Activated CD4-positive, alpha-beta T cell treated with anti-CD3 and anti-CD28 coated beads, Interleukin-2, amount 10 ng/mL, durations not matched to agents 7 days and 5 days (primary cell): ENCODE results near the gene WWOX. TPM values are rescaled to one million over a fixed set of nuclear protein-coding genes. Genes with fewer than 3 reads are reported as not detected.

Source experiments
- CTCF ChIA-PET: fragments of 350-600 bp; sonication (Branson Sonifier 250); formaldehyde crosslinking; loops from one replicate; lab custom pipeline; 2021; ENCODE audit warnings: antibody characterized with exemption; lab: Charles Lee
- POLR2A ChIA-PET: fragments of 350-600 bp; sonication (Branson Sonifier 250); formaldehyde crosslinking; loops from one replicate; lab custom pipeline; 2021; ENCODE audit warnings: antibody characterized with exemption; lab: Charles Lee
- DNase-seq: peaks from one replicate; pipeline ENCODE4 v3.0.0-alpha.2; 2020
- H3K27ac Mint-ChIP-seq: one replicate; pipeline ENCODE4 v1.8.0; 2021; ENCODE audit warnings: mild to moderate bottlenecking, moderate library complexity, mixed read lengths
- H3K27me3 Mint-ChIP-seq: one replicate; pipeline ENCODE4 v1.8.0; 2021; ENCODE audit warnings: mixed read lengths
- H3K36me3 Mint-ChIP-seq: one replicate; pipeline ENCODE4 v1.8.0; 2021; ENCODE audit warnings: low read depth, mixed read lengths
- H3K4me1 Mint-ChIP-seq: one replicate; pipeline ENCODE4 v1.8.0; 2021; ENCODE audit warnings: mixed read lengths
- H3K4me3 Mint-ChIP-seq: one replicate; pipeline ENCODE4 v1.8.0; 2021; ENCODE audit warnings: mild to moderate bottlenecking, moderate library complexity, mixed read lengths
- H3K9me3 Mint-ChIP-seq: one replicate; pipeline ENCODE4 v1.8.0; 2021; ENCODE audit warnings: mixed read lengths
- total RNA-seq, 2 experiments: library from RNA; stranded (reverse); gene quantifications; one replicate each; pipeline ENCODE4 v1.2.3, GENCODE V29; 2021

The WWOX gene
- total RNA-seq, 2 experiments from 2014 or later = 22.2 to 28.9 TPM

GRCh38 chr16:78930561-78930960, 831.1 kb downstream of the WWOX start:
- CTCF ChIA-PET = interaction anchor here (0.6 to 1.0 kb wide), 2 partner anchors 69 to 70 kb away, joined by 3 to 5 read pairs; no protein-coding TSS in a partner anchor
- H3K4me3 Mint-ChIP-seq = no peak overlapping the region
- H3K27ac Mint-ChIP-seq = no peak overlapping the region
- no peaks in the 10 kb centered on the region for H3K27me3 Mint-ChIP-seq
- POLR2A ChIA-PET = no interaction called here
- peaks cover 11% of the 10 kb centered on the region for H3K9me3 Mint-ChIP-seq
- H3K36me3 Mint-ChIP-seq = no peaks in the 10 kb centered on the region
- no peaks in the 10 kb centered on the region for H3K4me1 Mint-ChIP-seq
- DNase-seq = no peak

- H3K36me3 Mint-ChIP-seq = no peaks in the 10 kb centered on the region
- H3K27me3 Mint-ChIP-seq = no peaks in the 10 kb centered on the region
- no peak for DNase-seq
- CTCF ChIA-PET = interaction anchor here (0.6 kb wide), 1 partner anchor 403 kb away, joined by 3 read pairs; no protein-coding TSS in a partner anchor
- no peaks in the 10 kb centered on the region for H3K4me1 Mint-ChIP-seq
- H3K4me3 Mint-ChIP-seq = no peak overlapping the region
- POLR2A ChIA-PET = no interaction called here
- peaks cover 7% of the 10 kb centered on the region for H3K9me3 Mint-ChIP-seq
- H3K27ac Mint-ChIP-seq = no peak overlapping the region
These were observed 831.8 kb downstream of the WWOX start for GRCh38 chr16:78931267-78931666.

GRCh38 chr16:78931678-78932077, 832.2 kb downstream of the WWOX start:
- DNase-seq = no peak
- CTCF ChIA-PET = interaction anchor here (0.6 kb wide), 1 partner anchor 403 kb away, joined by 3 read pairs; no protein-coding TSS in a partner anchor
- no peak overlapping the region for H3K4me3 Mint-ChIP-seq
- H3K27ac Mint-ChIP-seq = no peak overlapping the region
- peaks cover 7% of the 10 kb centered on the region for H3K9me3 Mint-ChIP-seq
- H3K36me3 Mint-ChIP-seq = no peaks in the 10 kb centered on the region
- no peaks in the 10 kb centered on the region for H3K27me3 Mint-ChIP-seq
- H3K4me1 Mint-ChIP-seq = no peaks in the 10 kb centered on the region
- POLR2A ChIA-PET = no interaction called here

GRCh38 chr16:78932355-78932943, 833.0 kb downstream of the WWOX start:
- POLR2A ChIA-PET = no interaction called here
- Mint-ChIP-seq H3K27me3 (no peaks in the 10 kb centered on the region), H3K4me1 (no peaks in the 10 kb centered on the region), H3K9me3 (peaks cover 7% of the 10 kb centered on the region), H3K36me3 (no peaks in the 10 kb centered on the region), H3K4me3 (no peak overlapping the region), H3K27ac (no peak overlapping the region)
- DNase-seq = no peak
- CTCF ChIA-PET = no interaction called here

- H3K4me1 Mint-ChIP-seq = no peaks in the 10 kb centered on the region
- no peak overlapping the region for H3K4me3 Mint-ChIP-seq
- ChIA-PET POLR2A (no interaction called here), CTCF (interaction anchor here (0.6 to 1.8 kb wide), 3 partner anchors 11 to 868 kb away, joined by 3 to 4 read pairs (median 3); no protein-coding TSS in a partner anchor)
- no peaks in the 10 kb centered on the region for H3K27me3 Mint-ChIP-seq
- no peaks in the 10 kb centered on the region for H3K36me3 Mint-ChIP-seq
- no peak for DNase-seq
- no peak overlapping the region for H3K27ac Mint-ChIP-seq
- H3K9me3 Mint-ChIP-seq = peaks cover 6% of the 10 kb centered on the region
These were observed 836.6 kb downstream of the WWOX start for GRCh38 chr16:78936060-78936459.

- ChIA-PET CTCF (no interaction called here), POLR2A (no interaction called here)
- no peak overlapping the region for H3K27ac Mint-ChIP-seq
- no peak for DNase-seq
- H3K27me3 Mint-ChIP-seq = no peaks in the 10 kb centered on the region
- peaks cover 4% of the 10 kb centered on the region for H3K9me3 Mint-ChIP-seq
- H3K36me3 Mint-ChIP-seq = no peaks in the 10 kb centered on the region
- no peaks in the 10 kb centered on the region for H3K4me1 Mint-ChIP-seq
- H3K4me3 Mint-ChIP-seq = no peak overlapping the region
These were observed 840.1 kb downstream of the WWOX start for GRCh38 chr16:78939597-78939996.

- CTCF ChIA-PET = no interaction called here
- Mint-ChIP-seq H3K27me3 (no peaks in the 10 kb centered on the region), H3K4me3 (no peak overlapping the region), H3K4me1 (no peaks in the 10 kb centered on the region), H3K36me3 (no peaks in the 10 kb centered on the region), H3K9me3 (no peaks in the 10 kb centered on the region), H3K27ac (no peak overlapping the region)
- DNase-seq = no peak
- POLR2A ChIA-PET = no interaction called here
These were observed 843.3 kb downstream of the WWOX start for GRCh38 chr16:78942625-78943245.

- peaks cover 4% of the 10 kb centered on the region for H3K9me3 Mint-ChIP-seq
- H3K36me3 Mint-ChIP-seq = no peaks in the 10 kb centered on the region
- DNase-seq = no peak
- no peaks in the 10 kb centered on the region for H3K27me3 Mint-ChIP-seq
- POLR2A ChIA-PET = no interaction called here
- no peak overlapping the region for H3K27ac Mint-ChIP-seq
- no peaks in the 10 kb centered on the region for H3K4me1 Mint-ChIP-seq
- CTCF ChIA-PET = no interaction called here
- no peak overlapping the region for H3K4me3 Mint-ChIP-seq
These were observed 845.9 kb downstream of the WWOX start for GRCh38 chr16:78945336-78945735.

- Mint-ChIP-seq H3K4me3 (no peak overlapping the region), H3K27ac (no peak overlapping the region), H3K36me3 (no peaks in the 10 kb centered on the region), H3K4me1 (no peaks in the 10 kb centered on the region), H3K9me3 (peaks cover 4% of the 10 kb centered on the region), H3K27me3 (no peaks in the 10 kb centered on the region)
- POLR2A ChIA-PET = no interaction called here
- no peak for DNase-seq
- CTCF ChIA-PET = no interaction called here
These were observed 847.1 kb downstream of the WWOX start for GRCh38 chr16:78946556-78946955.

- DNase-seq = no peak
- Mint-ChIP-seq H3K36me3 (no peaks in the 10 kb centered on the region), H3K27me3 (no peaks in the 10 kb centered on the region), H3K4me3 (no peak overlapping the region), H3K27ac (no peak overlapping the region), H3K9me3 (peaks cover 4% of the 10 kb centered on the region), H3K4me1 (no peaks in the 10 kb centered on the region)
- ChIA-PET POLR2A (no interaction called here), CTCF (interaction anchor here (0.6 to 1.0 kb wide), 3 partner anchors 10 to 46 kb away, joined by 3 to 4 read pairs (median 3); no protein-coding TSS in a partner anchor)
These were observed 851.3 kb downstream of the WWOX start for GRCh38 chr16:78950768-78951167.

- Mint-ChIP-seq H3K4me1 (peaks cover 4% of the 10 kb centered on the region), H3K9me3 (peaks cover 4% of the 10 kb centered on the region), H3K4me3 (no peak overlapping the region), H3K27ac (no peak overlapping the region), H3K36me3 (no peaks in the 10 kb centered on the region), H3K27me3 (no peaks in the 10 kb centered on the region)
- ChIA-PET CTCF (no interaction called here), POLR2A (no interaction called here)
- DNase-seq = no peak
These were observed 853.2 kb downstream of the WWOX start for GRCh38 chr16:78952630-78953029.

- Mint-ChIP-seq H3K36me3 (no peaks in the 10 kb centered on the region), H3K4me1 (peaks cover 7% of the 10 kb centered on the region), H3K27ac (no peak overlapping the region), H3K4me3 (no peak overlapping the region), H3K9me3 (peaks cover 4% of the 10 kb centered on the region), H3K27me3 (no peaks in the 10 kb centered on the region)
- CTCF ChIA-PET = no interaction called here
- DNase-seq = no peak
- POLR2A ChIA-PET = no interaction called here
These were observed 854.1 kb downstream of the WWOX start for GRCh38 chr16:78953526-78953925.

GRCh38 chr16:78955206-78955605, 855.8 kb downstream of the WWOX start:
- Mint-ChIP-seq H3K4me3 (no peak overlapping the region), H3K4me1 (peaks cover 7% of the 10 kb centered on the region), H3K36me3 (no peaks in the 10 kb centered on the region), H3K9me3 (peaks cover 6% of the 10 kb centered on the region), H3K27ac (no peak overlapping the region), H3K27me3 (no peaks in the 10 kb centered on the region)
- CTCF ChIA-PET = no interaction called here
- POLR2A ChIA-PET = no interaction called here
- no peak for DNase-seq
